Glutamatergic neuron (in vitro differentiated cells): ENCODE results near the gene CHST13. TPM values are rescaled to one million over a fixed set of nuclear protein-coding genes. Genes with fewer than 3 reads are reported as not detected.

Experiments
- DNase-seq: peaks from one replicate; pipeline ENCODE4 v3.0.0; 2022
- H3K27ac Mint-ChIP-seq: one replicate; pipeline ENCODE4 v1.8.0; 2020; ENCODE audit warnings: mild to moderate bottlenecking, mixed read lengths, inconsistent platforms; ENCODE audit not compliant: unreplicated experiment
- H3K27me3 Mint-ChIP-seq: one replicate; pipeline ENCODE4 v1.8.0; 2020; ENCODE audit warnings: mild to moderate bottlenecking, moderate library complexity, mixed read lengths, inconsistent platforms; ENCODE audit not compliant: unreplicated experiment
- H3K36me3 Mint-ChIP-seq: one replicate; pipeline ENCODE4 v1.8.0; 2020; ENCODE audit warnings: mild to moderate bottlenecking, mixed read lengths, inconsistent platforms; ENCODE audit not compliant: unreplicated experiment
- H3K4me1 Mint-ChIP-seq: one replicate; pipeline ENCODE4 v1.8.0; 2020; ENCODE audit warnings: mild to moderate bottlenecking, low read depth, mixed read lengths, inconsistent platforms; ENCODE audit not compliant: unreplicated experiment
- H3K4me3 Mint-ChIP-seq: one replicate; pipeline ENCODE4 v1.8.0; 2020; ENCODE audit warnings: mild to moderate bottlenecking, mixed read lengths, inconsistent platforms; ENCODE audit not compliant: unreplicated experiment
- H3K9me3 Mint-ChIP-seq: one replicate; pipeline ENCODE4 v1.8.0; 2020; ENCODE audit warnings: mild to moderate bottlenecking, moderate library complexity, mixed read lengths, inconsistent platforms; ENCODE audit not compliant: unreplicated experiment
- CTCF ChIP-seq: fragments of 200-600 bp; sonication (generic); IDR thresholded peaks from one replicate; pipeline ENCODE4 v1.5.0; 2021; ENCODE audit not compliant: partially characterized antibody, unreplicated experiment
- total RNA-seq: library from RNA; stranded (reverse); fragmentation: NEBNext Ultra II Directional; extraction: Animal tissue kit (Norgen Biotek cat#: 25700); gene quantifications from one replicate; pipeline ENCODE4 v1.2.1, GENCODE V29; 2021; ENCODE audit not compliant: unreplicated experiment

The CHST13 gene
- total RNA-seq, 1 donor from 2014 or later, result not detected

- Mint-ChIP-seq H3K4me3 (no peak overlapping the region), H3K36me3 (peaks cover 4% of the 10 kb centered on the region), H3K27ac (no peak overlapping the region), H3K27me3 (peaks cover 10% of the 10 kb centered on the region), H3K4me1 (peaks cover 5% of the 10 kb centered on the region), H3K9me3 (peaks cover 3% of the 10 kb centered on the region)
- no peak for TF ChIP-seq CTCF
- DNase-seq, result no peak
Measured at GRCh38 chr3:126501054-126501453, 22.9 kb upstream of the CHST13 start.

- peaks cover 9% of the 10 kb centered on the region for H3K27me3 Mint-ChIP-seq
- no peak for DNase-seq
- no peak overlapping the region for H3K27ac Mint-ChIP-seq
Measured at GRCh38 chr3:126501736-126502135, 22.2 kb upstream of the CHST13 start.

GRCh38 chr3:126502656-126503055, 21.3 kb upstream of the CHST13 start:
- Mint-ChIP-seq H3K36me3 (peaks cover 4% of the 10 kb centered on the region), H3K9me3 (peaks cover 1% of the 10 kb centered on the region), H3K27ac (no peak overlapping the region), H3K4me3 (no peak overlapping the region), H3K27me3 (peaks cover 9% of the 10 kb centered on the region), H3K4me1 (peaks cover 5% of the 10 kb centered on the region)
- DNase-seq, result no peak
- no peak for TF ChIP-seq CTCF

More at GRCh38 chr3:126501736-126502135, 22.2 kb upstream of the CHST13 start:
- Mint-ChIP-seq H3K4me1 (peaks cover 5% of the 10 kb centered on the region), H3K4me3 (no peak overlapping the region), H3K36me3 (peaks cover 4% of the 10 kb centered on the region), H3K9me3 (peaks cover 3% of the 10 kb centered on the region)
- no peak for TF ChIP-seq CTCF

- Mint-ChIP-seq H3K4me1 (peaks cover 5% of the 10 kb centered on the region), H3K27me3 (peaks cover 9% of the 10 kb centered on the region), H3K36me3 (peaks cover 4% of the 10 kb centered on the region), H3K4me3 (no peak overlapping the region), H3K9me3 (peaks cover 3% of the 10 kb centered on the region), H3K27ac (no peak overlapping the region)
- DNase-seq, result no peak
- no peak for TF ChIP-seq CTCF
Measured at GRCh38 chr3:126503701-126504100, 20.3 kb upstream of the CHST13 start.

GRCh38 chr3:126507886-126508285, 16.1 kb upstream of the CHST13 start:
- TF ChIP-seq CTCF, result no peak
- DNase-seq, result peak; percentile 5
- Mint-ChIP-seq H3K36me3 (peaks cover 4% of the 10 kb centered on the region), H3K4me1 (peaks cover 4% of the 10 kb centered on the region), H3K27ac (no peak overlapping the region), H3K27me3 (peaks cover 7% of the 10 kb centered on the region), H3K9me3 (peaks cover 3% of the 10 kb centered on the region), H3K4me3 (no peak overlapping the region)
